GM20431 (cell line): ENCODE data around the gene ABCG8.

Source experiments
- in situ Hi-C: fragments of 300-500 bp; cut with MseI, MboI; formaldehyde crosslinking; loops from one replicate; pipeline ENCODE4 v1.15.0; 2020; ENCODE audit warnings: low sequenced_read_pairs; ENCODE audit not compliant: unreplicated experiment

The ABCG8 gene

GRCh38 chr2:43824951-43825493 is 13.7 kb upstream of the ABCG8 start:
- in situ Hi-C loops = no loop called here

DNA sequence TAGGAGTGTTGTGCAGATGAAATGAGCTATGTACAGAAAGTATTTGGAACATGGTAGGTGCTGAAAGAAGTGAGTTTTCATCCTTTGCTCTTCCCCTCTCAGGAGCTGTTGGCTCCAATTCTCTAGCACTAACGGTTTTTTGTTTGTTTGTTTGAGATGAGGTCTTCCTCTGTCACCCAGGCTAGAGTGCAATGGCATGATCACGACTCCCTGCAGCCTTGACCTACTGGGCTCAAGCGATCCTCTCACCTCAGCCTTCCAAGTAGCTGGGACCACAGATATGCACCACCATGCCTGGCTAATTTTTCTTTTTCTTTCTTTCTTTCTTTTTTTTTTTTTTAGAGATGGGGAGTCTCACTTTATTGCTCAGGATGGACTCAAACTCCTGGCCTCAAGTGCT is 12.9 kb upstream of the ABCG8 start:
- in situ Hi-C loops = no loop called here

DNA sequence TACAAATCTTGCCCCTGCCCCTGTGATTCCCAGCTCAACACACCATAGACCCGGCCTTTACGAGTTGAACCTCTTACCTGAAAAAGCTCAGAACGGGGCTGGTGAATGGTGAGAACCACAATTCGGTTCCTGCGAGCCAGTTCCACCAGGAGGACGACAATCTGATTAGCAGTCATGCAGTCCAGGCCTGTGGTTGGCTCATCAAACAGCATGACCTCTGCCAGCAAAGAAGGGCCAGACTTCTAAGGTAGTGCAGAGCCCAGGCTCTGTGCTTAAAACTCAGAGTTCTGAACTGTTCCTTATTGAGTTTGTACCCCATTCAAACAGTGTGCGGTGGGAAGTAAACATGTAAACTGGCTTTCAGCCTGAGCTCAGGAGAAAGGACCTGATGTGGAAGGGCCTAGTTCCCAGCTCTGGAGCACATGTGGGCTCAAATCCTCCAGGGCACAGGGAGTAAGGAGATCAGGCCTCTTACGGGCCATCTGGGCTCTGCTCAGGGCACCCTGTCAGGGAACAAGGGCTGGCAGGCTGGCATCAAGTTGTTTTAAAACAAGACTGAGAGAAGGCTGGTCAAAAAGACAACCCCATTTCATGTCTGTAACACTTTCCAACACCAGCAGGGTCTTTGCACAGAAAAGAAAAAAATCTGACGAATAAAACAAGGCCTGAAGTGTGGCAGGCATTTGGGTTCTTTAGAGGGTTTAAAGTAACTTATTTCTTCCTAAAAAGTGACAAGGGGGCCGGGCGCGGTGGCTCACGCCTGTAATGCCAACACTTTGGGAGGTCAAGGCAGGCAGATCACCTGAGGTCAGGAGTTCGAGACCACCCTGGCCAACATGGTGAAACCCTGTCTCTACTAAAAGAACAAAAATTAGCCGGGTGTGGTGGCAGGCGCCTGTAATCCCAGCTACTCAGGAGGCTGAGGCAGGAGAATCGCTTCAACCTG is 12.2 kb upstream of the ABCG8 start:
- in situ Hi-C loops = no loop called here

DNA sequence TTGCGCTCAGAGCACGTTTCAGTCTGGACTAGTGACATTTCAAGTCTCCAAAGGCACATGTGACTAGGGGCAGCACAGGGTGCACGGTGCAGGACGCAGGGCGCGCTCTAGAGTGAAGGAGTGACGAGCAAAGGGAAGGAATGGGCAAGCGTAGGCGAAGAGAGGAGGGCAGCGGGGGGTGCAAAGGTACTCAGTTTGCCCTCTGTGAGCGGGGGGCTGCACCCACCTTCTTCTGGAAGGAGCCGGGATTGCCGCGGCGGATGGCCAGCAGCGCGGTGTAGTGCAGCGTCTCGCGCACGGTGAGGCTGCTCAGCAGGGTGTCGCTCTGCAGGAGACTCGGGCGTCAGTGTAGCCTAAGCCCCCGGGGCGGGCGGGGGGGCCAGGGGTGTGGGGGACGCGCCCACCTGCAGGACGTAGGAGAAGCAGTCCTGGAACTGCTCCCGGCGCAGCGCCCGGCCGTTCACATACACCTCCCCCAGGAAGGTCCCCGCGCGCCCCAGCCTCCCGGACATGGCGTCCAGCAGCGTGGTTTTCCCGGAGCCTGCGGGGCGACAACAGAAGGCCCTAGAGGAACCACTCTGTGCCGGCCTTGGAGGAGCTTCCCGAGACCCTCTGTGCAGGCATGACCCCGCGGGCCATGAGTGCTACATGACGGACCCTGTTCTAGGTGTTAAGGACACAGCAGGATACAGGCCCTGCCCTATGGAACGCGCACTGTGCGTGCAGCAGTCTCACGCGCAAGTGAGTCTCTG is 7.1 kb upstream of the ABCG8 start:
- in situ Hi-C loops = no loop called here

- in situ Hi-C loops = no loop called here
Observed at GRCh38 chr2:43832457-43832856, 6.3 kb upstream of the ABCG8 start.

- in situ Hi-C loops = no loop called here
Observed at GRCh38 chr2:43837033-43837432, 1.7 kb upstream of the ABCG8 start.

GRCh38 chr2:43837831-43838559 is 776 bp upstream of the ABCG8 start:
- in situ Hi-C loops = no loop called here

DNA sequence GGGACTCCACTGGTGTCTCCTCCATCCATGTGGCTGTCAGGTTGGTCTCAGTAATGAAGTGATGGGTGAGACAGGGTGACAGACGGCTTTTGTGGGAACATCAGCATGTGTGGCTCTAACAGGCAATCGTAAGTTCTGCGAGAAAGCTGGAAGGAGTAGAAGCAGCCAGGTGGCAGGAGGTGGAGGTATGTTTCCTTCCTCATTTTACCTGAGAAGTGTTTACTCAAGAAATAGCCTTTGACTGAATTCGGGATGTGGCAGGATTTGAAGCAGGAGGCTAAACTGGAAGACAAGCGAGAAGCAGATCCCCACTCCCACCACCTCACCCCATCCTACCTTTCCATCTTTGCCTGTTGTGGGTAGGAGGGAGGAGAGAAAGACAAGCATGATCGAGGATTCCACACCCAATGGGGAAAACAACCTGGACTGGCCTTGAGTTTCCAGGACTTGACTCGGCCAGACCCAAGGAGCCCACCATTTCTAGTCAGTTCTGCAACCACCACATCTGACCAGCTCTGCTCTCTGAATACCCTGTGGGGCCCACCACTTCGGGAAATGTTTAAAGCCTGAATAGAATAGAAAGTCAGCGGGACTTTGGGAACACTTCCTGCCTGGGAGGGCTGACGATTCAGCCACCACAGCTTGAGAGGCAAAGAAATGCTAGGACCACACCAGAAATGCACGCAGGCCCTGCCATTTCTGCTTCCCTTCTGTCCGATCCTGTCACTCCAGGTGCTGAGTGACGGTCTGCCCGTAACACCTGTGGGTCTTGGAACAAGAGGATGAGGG is 1.2 kb downstream of the ABCG8 start:
- in situ Hi-C loops = no loop called here

DNA sequence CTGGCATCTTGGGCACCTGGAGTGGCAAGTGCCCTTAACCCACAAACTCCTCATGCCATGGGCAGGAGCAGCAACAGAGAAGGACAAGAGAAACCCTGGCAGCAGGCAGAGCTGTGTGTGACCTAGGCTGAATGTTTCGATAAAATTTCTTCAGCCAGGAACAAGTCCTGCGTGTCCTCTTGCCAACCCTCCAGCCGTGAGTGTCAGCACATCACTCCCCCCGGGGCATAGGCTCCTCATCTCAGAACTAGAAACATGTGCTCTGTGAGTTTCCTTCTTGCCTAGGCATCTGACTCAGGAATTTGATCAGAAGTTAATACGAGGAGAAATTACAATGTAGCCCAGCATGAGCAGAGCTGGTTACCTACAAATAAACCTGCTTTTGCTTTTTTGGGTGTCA is 2.2 kb downstream of the ABCG8 start:
- in situ Hi-C loops = no loop called here

- in situ Hi-C loops = no loop called here
Observed at GRCh38 chr2:43841949-43842865, 3.4 kb downstream of the ABCG8 start.

DNA sequence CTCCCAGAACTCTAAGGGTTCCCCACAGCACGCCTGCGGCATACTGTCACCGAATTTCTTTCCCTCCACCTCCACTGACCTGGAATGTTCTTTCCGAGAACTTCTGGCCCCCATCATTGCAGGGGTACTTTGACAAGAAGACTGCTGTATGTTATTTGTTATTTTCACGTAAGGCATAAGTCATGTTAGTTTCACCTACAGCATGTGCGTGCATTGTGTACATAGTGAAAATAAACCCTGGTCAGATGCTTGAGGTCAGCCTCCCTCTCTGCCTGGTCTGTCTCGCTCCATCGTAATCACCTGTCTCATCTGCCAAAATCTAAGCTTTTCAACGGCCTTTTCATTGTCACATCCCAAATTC is 4.1 kb downstream of the ABCG8 start:
- in situ Hi-C loops = no loop called here

GRCh38 chr2:43845181-43845580 is 6.4 kb downstream of the ABCG8 start:
- in situ Hi-C loops = no loop called here

DNA sequence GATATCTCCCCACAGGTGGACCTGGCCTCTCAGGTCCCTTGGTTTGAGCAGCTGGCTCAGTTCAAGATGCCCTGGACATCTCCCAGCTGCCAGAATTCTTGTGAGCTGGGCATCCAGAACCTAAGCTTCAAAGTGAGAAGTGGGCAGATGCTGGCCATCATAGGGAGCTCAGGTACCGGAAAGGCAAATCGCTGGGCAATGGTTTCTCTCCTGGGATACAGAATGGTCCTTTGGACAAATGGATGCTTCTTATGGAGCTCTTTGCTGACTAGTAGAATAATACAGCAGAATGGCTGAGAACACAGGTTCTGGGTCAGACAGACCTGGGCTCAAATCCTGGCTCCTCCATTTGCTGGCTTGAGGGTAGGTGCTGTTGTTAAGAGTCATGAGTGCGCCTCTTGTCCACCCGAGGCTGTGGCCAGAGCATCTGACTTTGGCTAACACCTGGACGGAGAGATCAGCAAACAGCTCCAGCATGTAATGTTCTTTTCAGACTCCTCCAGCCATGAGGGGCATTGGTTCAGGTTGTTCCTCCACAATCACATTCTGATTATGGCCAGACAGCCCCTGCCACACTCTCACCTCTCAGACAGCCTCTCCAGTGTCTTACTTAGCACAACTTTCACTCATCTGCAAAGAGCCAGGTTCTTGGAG is 7.5 kb downstream of the ABCG8 start:
- in situ Hi-C loops = no loop called here

- in situ Hi-C loops = no loop called here
Observed at GRCh38 chr2:43848214-43848613, 9.4 kb downstream of the ABCG8 start.

DNA sequence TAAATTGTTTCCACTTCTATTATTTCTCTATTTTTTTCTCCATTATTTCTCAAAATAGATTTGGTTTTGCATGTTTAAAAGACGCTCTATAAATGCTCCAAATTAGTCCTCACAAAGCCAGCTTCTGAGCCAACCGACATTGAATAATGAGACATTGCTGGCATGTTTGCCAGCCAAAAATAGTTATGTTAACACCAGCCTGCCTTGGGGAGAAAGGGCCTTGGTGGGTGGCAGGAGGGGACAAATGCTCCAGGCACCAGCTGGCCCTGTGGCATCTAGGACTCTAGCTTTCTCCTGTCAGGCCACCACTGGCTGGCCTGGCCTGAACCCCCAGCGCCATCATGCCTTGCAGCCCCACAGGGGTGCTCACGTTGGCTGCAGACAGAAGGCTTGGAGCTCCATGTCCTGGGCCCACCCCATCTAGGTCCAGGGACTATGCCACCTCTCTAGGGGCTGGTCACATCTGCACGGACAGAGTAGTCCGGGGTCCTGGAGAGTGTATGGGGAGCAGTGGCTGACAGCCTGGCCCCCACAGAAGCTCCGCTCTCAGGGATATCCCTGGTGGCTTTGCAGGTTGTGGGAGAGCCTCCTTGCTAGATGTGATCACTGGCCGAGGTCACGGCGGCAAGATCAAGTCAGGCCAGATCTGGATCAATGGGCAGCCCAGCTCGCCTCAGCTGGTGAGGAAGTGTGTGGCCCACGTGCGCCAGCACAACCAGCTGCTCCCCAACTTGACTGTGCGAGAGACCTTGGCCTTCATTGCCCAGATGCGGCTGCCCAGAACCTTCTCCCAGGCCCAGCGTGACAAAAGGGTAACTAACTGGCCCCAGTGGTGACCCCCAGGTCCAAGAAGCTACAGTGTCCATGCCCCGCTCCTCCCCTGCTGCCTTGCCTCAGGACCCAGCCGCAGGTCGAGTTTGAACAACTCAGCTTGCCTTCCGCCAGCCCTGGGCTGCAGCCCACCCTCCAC is 12.5 kb downstream of the ABCG8 start:
- in situ Hi-C loops = no loop called here

DNA sequence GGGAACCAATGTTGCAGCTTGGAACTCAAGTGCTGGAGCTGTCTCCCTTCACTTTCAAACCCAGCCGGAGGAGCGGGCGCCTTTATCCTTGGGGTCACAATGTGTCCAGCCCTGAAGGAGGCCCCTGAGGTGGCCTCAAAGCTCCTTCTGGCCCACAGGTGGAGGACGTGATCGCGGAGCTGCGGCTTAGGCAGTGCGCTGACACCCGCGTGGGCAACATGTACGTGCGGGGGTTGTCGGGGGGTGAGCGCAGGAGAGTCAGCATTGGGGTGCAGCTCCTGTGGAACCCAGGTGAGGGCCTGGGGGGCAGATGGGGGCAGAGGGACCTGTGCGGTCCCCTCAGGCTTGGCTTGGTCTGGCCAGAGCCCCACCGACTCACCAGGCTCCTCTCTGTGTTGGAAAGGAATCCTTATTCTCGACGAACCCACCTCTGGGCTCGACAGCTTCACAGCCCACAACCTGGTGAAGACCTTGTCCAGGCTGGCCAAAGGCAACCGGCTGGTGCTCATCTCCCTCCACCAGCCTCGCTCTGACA is 13.5 kb downstream of the ABCG8 start:
- in situ Hi-C loops = no loop called here
